Muscle layer of colon (tissue), 2 donors: ENCODE measurements around the gene SPINT1.

Experiments used
- H3K27ac ChIP-seq: one replicate; pipeline ENCODE4 v1.7.0; 2013; ENCODE audit warnings: low read depth, mild to moderate bottlenecking, low read length, moderate library complexity
- H3K27me3 ChIP-seq, 2 donors: one replicate each; pipeline ENCODE4 v1.7.0; 2013; ENCODE audit warnings: low read length in 2 of 2, mild to moderate bottlenecking in 2 of 2; ENCODE audit not compliant: insufficient read depth in 2 of 2, control insufficient read depth in 1 of 2
- H3K36me3 ChIP-seq: one replicate; pipeline ENCODE4 v1.7.0; 2013; ENCODE audit warnings: mild to moderate bottlenecking, low read length; ENCODE audit not compliant: insufficient read depth
- H3K4me1 ChIP-seq: one replicate; pipeline ENCODE4 v1.7.0; 2013; ENCODE audit warnings: mild to moderate bottlenecking, low read length; ENCODE audit not compliant: insufficient read depth
- H3K4me3 ChIP-seq, 2 donors: one replicate each; pipeline ENCODE4 v1.7.0; 2013; ENCODE audit warnings: low read length in 2 of 2, low read depth in 1 of 2, mild to moderate bottlenecking in 1 of 2, moderate library complexity in 1 of 2
- H3K9ac ChIP-seq: one replicate; pipeline ENCODE4 v1.7.0; 2013; ENCODE audit warnings: low read length
- H3K9me3 ChIP-seq: one replicate; pipeline ENCODE4 v1.7.0; 2013; ENCODE audit warnings: mild to moderate bottlenecking, low read length
- donor health status: abdominal sarcoma.
- donor health status: Adenocarcinoma of cecum.

The SPINT1 gene

DNA sequence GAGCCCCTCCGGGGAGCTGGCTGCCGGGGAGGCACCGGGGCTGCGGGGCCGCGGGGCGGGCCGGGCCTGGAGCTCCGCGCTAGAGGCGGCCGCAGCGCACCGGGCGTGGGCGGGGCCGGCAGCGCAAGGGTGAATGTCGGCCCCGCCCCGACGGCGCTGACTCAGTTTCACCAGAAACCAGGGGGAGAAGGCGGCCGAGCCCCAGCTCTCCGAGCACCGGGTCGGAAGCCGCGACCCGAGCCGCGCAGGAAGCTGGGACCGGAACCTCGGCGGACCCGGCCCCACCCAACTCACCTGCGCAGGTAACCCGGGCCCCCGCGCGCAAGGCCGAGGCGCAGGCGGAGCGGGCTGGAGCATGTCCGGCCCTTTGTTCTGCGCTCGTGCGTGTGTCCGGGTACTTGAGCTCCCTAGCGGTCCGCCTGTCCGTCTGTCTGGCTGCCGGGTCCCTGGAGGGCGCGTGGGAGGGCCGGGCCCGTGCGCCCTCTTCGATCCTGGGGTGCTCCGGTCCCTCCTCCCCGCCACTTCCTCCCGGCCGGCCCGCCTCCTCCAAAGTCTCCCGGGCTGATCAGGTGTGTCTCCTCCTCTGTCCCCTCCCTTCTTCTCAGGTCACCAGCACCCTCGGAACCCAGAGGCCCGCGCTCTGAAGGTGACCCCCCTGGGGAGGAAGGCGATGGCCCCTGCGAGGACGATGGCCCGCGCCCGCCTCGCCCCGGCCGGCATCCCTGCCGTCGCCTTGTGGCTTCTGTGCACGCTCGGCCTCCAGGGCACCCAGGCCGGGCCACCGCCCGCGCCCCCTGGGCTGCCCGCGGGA is at the start of gene SPINT1:
SPINT1 (plus strand) TSS at position 164 of the 811 bp plus-strand sequence; CDS start at position 671, 507 bp downstream.
- Histone ChIP-seq H3K9ac (no peak within 1 kb of the TSS), H3K27ac (no peak within 1 kb of the TSS), H3K9me3 (no peaks in the 10 kb centered on the region), H3K36me3 (no peaks in the 10 kb centered on the region), H3K4me1 (peaks cover 6% of the 10 kb centered on the region), H3K4me3 (peak within 1 kb of the TSS; percentile 20 to 49), H3K27me3 (peaks cover 20 to 42% of the 10 kb centered on the region in 2 donors)

- H3K4me1 ChIP-seq: no peaks in the 10 kb centered on the region
- H3K36me3 ChIP-seq: no peaks in the 10 kb centered on the region
- no peak overlapping the region for H3K27ac ChIP-seq
- H3K27me3 ChIP-seq: no peaks in the 10 kb centered on the region
- H3K4me3 ChIP-seq: no peak overlapping the region
- no peak overlapping the region for H3K9ac ChIP-seq
- no peaks in the 10 kb centered on the region for H3K9me3 ChIP-seq
These were observed 47.8 kb upstream of the SPINT1 start for GRCh38 chr15:40796041-40796440.

GRCh38 chr15:40796512-40796911 is 47.3 kb upstream of the SPINT1 start:
- Histone ChIP-seq H3K9ac (no peak overlapping the region), H3K27me3 (no peaks in the 10 kb centered on the region), H3K4me3 (no peak overlapping the region), H3K36me3 (no peaks in the 10 kb centered on the region), H3K27ac (no peak overlapping the region), H3K4me1 (no peaks in the 10 kb centered on the region), H3K9me3 (no peaks in the 10 kb centered on the region)

GRCh38 chr15:40799523-40799922 is 44.3 kb upstream of the SPINT1 start:
- no peaks in the 10 kb centered on the region for H3K4me1 ChIP-seq
- H3K9me3 ChIP-seq: no peaks in the 10 kb centered on the region
- H3K27me3 ChIP-seq: no peaks in the 10 kb centered on the region
- H3K36me3 ChIP-seq: no peaks in the 10 kb centered on the region
- H3K9ac ChIP-seq: no peak overlapping the region
- no peak overlapping the region for H3K27ac ChIP-seq
- H3K4me3 ChIP-seq: no peak overlapping the region

- Histone ChIP-seq H3K36me3 (no peaks in the 10 kb centered on the region), H3K4me1 (peaks cover 8% of the 10 kb centered on the region), H3K27ac (no peak overlapping the region), H3K4me3 (no peak overlapping the region), H3K9me3 (no peaks in the 10 kb centered on the region), H3K9ac (no peak overlapping the region), H3K27me3 (no peaks in the 10 kb centered on the region)
These were observed 40.8 kb upstream of the SPINT1 start for GRCh38 chr15:40803076-40803475.

GRCh38 chr15:40803688-40804087 is 40.2 kb upstream of the SPINT1 start:
- no peak overlapping the region for H3K9ac ChIP-seq
- H3K27ac ChIP-seq: no peak overlapping the region
- no peaks in the 10 kb centered on the region for H3K9me3 ChIP-seq
- no peak overlapping the region for H3K4me3 ChIP-seq
- H3K27me3 ChIP-seq: no peaks in the 10 kb centered on the region
- H3K4me1 ChIP-seq: peaks cover 14% of the 10 kb centered on the region
- H3K36me3 ChIP-seq: no peaks in the 10 kb centered on the region

DNA sequence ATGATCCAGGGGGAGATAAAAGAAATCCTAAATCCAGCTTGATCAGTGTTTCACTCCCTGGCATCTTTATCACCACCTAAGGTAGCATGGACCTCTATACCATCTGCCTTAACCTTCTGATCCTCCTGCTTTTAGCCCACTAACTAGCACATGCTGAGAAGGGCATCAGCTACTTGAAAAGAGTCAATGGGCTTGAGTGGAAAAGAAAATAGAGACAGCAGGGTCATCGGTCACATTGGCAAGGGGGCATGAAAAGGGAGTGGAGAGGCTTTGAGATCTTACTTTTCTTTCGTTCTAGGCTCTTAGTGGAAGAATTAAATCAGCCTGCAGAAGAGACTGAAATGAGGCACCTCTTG is 37.2 kb upstream of the SPINT1 start:
- peak overlapping the region; percentile 90 for H3K27ac ChIP-seq
- no peaks in the 10 kb centered on the region for H3K27me3 ChIP-seq
- H3K9ac ChIP-seq: peak overlapping the region; percentile 93
- H3K36me3 ChIP-seq: peaks cover 8% of the 10 kb centered on the region
- H3K9me3 ChIP-seq: no peaks in the 10 kb centered on the region
- peak overlapping the region; percentile 60 to 100 for H3K4me3 ChIP-seq
- H3K4me1 ChIP-seq: peaks cover 15% of the 10 kb centered on the region

GRCh38 chr15:40807028-40807887 is 36.6 kb upstream of the SPINT1 start, which contains the start of the genes DNAJC17 and ZFYVE19:
Gene DNAJC17, minus strand, starts transcription at chr15:40807473. Its CDS starts 27 bp downstream, at chr15:40807446.
Gene ZFYVE19, plus strand, starts transcription at chr15:40807089. Its CDS starts 501 bp downstream, at chr15:40807590.
- H3K27me3 ChIP-seq: no peaks in the 10 kb centered on the region
- H3K9me3 ChIP-seq: no peaks in the 10 kb centered on the region
- peak within 1 kb of the TSS; percentile 93 for H3K9ac ChIP-seq
- peak within 1 kb of the TSS; percentile 60 to 100 for H3K4me3 ChIP-seq
- H3K4me1 ChIP-seq: peaks cover 15% of the 10 kb centered on the region
- H3K27ac ChIP-seq: peak within 1 kb of the TSS; percentile 90
- H3K36me3 ChIP-seq: peaks cover 9% of the 10 kb centered on the region

- Histone ChIP-seq H3K27me3 (no peaks in the 10 kb centered on the region), H3K9me3 (no peaks in the 10 kb centered on the region), H3K4me3 (peak overlapping the region; percentile 60 to 100), H3K4me1 (peaks cover 15% of the 10 kb centered on the region), H3K36me3 (peaks cover 10% of the 10 kb centered on the region), H3K9ac (no peak overlapping the region), H3K27ac (peak overlapping the region; percentile 55)
These were observed 35.9 kb upstream of the SPINT1 start for GRCh38 chr15:40807888-40808461.

DNA sequence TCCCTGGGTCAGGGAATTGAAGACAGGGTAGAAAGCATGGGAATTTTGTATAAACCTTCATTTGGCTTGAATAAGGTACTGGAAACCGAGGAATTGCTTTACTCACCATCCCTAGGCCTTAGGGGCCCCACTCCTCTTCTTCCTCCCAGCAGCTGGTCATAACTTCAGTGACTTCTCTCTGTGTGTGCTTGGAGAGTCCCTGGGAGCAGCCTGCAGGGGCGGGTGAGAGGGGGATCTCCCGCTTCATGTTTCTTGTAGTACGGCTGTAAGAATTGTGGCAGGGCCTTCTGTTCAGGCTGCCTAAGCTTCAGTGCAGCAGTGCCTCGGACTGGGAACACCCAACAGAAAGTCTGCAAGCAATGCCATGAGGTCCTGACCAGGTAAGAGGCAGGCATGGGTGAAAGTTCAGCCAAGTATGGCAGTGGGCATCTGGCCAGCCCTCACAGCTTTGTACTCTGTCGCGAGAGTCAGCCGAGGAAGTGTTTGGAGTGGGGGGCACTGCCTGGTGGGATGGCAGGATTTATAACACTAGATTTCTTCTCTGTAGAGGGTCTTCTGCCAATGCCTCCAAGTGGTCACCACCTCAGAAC is 34.9 kb upstream of the SPINT1 start:
- peaks cover 17% of the 10 kb centered on the region for H3K36me3 ChIP-seq
- no peak overlapping the region for H3K9ac ChIP-seq

More for the DNA sequence above, 34.9 kb upstream of the SPINT1 start:
- H3K27me3 ChIP-seq: no peaks in the 10 kb centered on the region
- H3K27ac ChIP-seq: no peak overlapping the region
- no peak overlapping the region for H3K4me3 ChIP-seq
- H3K9me3 ChIP-seq: no peaks in the 10 kb centered on the region
- peaks cover 15% of the 10 kb centered on the region for H3K4me1 ChIP-seq
